ENCODE results near the gene KLHDC1.

DNA sequence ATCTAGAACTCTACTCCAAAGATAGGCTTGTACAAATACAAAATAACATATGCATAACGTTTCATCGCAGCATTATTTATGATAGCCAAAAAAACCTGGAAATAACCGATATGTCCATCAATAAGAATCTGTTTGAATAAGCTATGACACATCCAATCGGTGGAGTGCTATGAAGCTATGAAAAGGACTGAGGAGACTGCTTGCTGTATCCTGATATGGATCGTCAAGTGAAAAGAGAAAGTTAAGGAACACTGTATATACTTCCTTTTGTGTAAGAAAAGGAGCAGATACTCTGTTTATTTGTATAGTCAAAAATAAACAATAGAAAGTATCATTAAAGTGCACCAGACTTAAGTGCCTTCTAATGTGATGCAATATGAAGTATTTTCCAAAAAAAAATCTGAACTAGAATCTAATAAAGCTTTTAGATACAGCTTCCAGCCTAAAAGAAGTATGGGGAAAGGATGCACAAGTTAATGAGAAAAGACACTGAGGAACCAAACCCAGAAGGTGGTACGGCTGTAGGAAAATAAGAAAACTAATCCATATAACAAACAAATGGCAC lies 645 bp upstream of the KLHDC1 start:
- TF ChIP-seq CTCF (conservative IDR thresholded peaks at IDR 0.05 in 1 of 2, IDR thresholded peaks at IDR 0.05 in 1 of 2; ENCODE audit: extremely low read depth in 1 of 2, insufficient read depth in 1 of 2, low read depth in 1 of 2, low read length in 2 of 2) (no peak), EZH2 (IDR thresholded peaks at IDR 0.05; ENCODE audit: borderline replicate concordance, low read length) (no peak)
